Measurements from ENCODE around the gene CELSR2.

CELSR2 gene

GRCh38 chr1:109292364-109292763, 43.0 kb downstream of the CELSR2 start:
- POLR2A ChIA-PET, result interaction anchor here (2.3 kb wide), 1 partner anchor 10 kb away, joined by 9 read pairs; the partner anchor contains the start of gene PSRC1
- H3K27ac ChIP-seq (ENCODE audit: extremely low read depth, low read depth, low read length), result no peak overlapping the region
- no peaks in the 10 kb centered on the region for H3K4me1 ChIP-seq (ENCODE audit: control insufficient read depth, insufficient read depth, low read length)
- no peaks in the 10 kb centered on the region for H3K9me3 ChIP-seq (ENCODE audit: control insufficient read depth, insufficient read depth, low read depth, low read length)
- CTCF ChIA-PET, result interaction anchor here (0.6 to 1.8 kb wide), 3 partner anchors 15 to 208 kb away, joined by 3 to 12 read pairs (median 3); partner anchors contain the start of gene SORT1
- no peak overlapping the region for H3K4me3 ChIP-seq (ENCODE audit: low read depth, low read length)
- TF ChIP-seq ZNF837 (tag by site-specific recombination; IDR thresholded peaks at IDR 0.05), result no peak
- TF ChIP-seq ZNF133 (tag by site-specific recombination; IDR thresholded peaks at IDR 0.05), result no peak
- no peak for TF ChIP-seq ZNF324 (tag by site-specific recombination; IDR thresholded peaks at IDR 0.05)
- TF ChIP-seq RBAK (tag by site-specific recombination; IDR thresholded peaks at IDR 0.05), result no peak
- TF ChIP-seq ZNF341 (tag by site-specific recombination; IDR thresholded peaks at IDR 0.05; ENCODE audit: low read depth), result no peak
- H3K36me3 ChIP-seq (ENCODE audit: control insufficient read depth in 2 of 2, insufficient read depth in 1 of 2, low read length in 2 of 2), result no peaks in the 10 kb centered on the region

- Histone ChIP-seq H3K27ac (ENCODE audit: extremely low read depth, low read depth, low read length) (no peak overlapping the region), H3K4me1 (ENCODE audit: control insufficient read depth, insufficient read depth, low read length) (no peaks in the 10 kb centered on the region), H3K9me3 (ENCODE audit: control insufficient read depth, insufficient read depth, low read depth, low read length) (no peaks in the 10 kb centered on the region), H3K36me3 (ENCODE audit: control insufficient read depth in 2 of 2, insufficient read depth in 1 of 2, low read length in 2 of 2) (no peaks in the 10 kb centered on the region), H3K4me3 (ENCODE audit: low read depth, low read length) (no peak overlapping the region)
- TF ChIP-seq, protein P1, sequence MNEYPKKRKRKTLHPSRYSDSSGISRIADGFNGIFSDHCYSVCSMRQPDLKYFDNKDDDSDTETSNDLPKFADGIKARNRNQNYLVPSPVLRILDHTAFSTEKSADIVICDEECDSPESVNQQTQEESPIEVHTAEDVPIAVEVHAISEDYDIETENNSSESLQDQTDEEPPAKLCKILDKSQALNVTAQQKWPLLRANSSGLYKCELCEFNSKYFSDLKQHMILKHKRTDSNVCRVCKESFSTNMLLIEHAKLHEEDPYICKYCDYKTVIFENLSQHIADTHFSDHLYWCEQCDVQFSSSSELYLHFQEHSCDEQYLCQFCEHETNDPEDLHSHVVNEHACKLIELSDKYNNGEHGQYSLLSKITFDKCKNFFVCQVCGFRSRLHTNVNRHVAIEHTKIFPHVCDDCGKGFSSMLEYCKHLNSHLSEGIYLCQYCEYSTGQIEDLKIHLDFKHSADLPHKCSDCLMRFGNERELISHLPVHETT (tag by site-specific recombination; IDR thresholded peaks at IDR 0.05), result no peak
- TF ChIP-seq ZNF560 (tag by site-specific recombination; IDR thresholded peaks at IDR 0.05; ENCODE audit: borderline replicate concordance) (no peak), ZSCAN23 (tag by site-specific recombination; IDR thresholded peaks at IDR 0.05) (no peak), EGR2 (tag by site-specific recombination; IDR thresholded peaks at IDR 0.05; ENCODE audit: low read depth) (no peak), ZNF433 (tag by site-specific recombination; IDR thresholded peaks at IDR 0.05; ENCODE audit: low read depth) (no peak), ZNF404 (tag by site-specific recombination; IDR thresholded peaks at IDR 0.05) (no peak), ZNF324 (tag by site-specific recombination; IDR thresholded peaks at IDR 0.05) (no peak), ZIC2 (tag by site-specific recombination; IDR thresholded peaks at IDR 0.05) (no peak), ZBTB17 (tag by site-specific recombination; IDR thresholded peaks at IDR 0.05) (no peak), ATF2 (tag by site-specific recombination; IDR thresholded peaks at IDR 0.05; ENCODE audit: low read depth) (no peak), ZNF701 (tag by site-specific recombination; IDR thresholded peaks at IDR 0.05) (no peak)
- TF ChIP-seq, protein P2, sequence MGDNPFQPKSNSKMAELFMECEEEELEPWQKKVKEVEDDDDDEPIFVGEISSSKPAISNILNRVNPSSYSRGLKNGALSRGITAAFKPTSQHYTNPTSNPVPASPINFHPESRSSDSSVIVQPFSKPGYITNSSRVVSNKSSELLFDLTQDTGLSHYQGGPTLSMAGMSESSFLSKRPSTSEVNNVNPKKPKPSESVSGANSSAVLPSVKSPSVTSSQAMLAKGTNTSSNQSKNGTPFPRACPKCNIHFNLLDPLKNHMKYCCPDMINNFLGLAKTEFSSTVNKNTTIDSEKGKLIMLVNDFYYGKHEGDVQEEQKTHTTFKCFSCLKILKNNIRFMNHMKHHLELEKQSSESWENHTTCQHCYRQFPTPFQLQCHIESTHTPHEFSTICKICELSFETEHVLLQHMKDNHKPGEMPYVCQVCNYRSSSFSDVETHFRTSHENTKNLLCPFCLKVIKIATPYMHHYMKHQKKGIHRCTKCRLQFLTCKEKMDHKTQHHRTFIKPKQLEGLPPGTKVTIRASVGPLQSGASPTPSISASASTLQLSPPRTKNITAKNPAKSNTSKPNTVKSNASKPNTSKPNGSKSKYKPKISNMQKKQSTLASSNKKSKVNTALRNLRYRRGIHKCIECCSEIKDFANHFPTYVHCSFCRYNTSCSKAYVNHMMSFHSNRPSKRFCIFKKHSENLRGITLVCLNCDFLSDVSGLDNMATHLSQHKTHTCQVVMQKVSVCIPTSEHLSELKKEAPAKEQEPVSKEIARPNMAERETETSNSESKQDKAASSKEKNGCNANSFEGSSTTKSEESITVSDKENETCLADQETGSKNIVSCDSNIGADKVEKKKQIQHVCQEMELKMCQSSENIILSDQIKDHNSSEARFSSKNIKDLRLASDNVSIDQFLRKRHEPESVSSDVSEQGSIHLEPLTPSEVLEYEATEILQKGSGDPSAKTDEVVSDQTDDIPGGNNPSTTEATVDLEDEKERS (tag by site-specific recombination; IDR thresholded peaks at IDR 0.05), result no peak
- ChIA-PET POLR2A (interaction anchor here (2.3 kb wide), 1 partner anchor 10 kb away, joined by 9 read pairs; the partner anchor contains the start of gene PSRC1), CTCF (interaction anchor here (0.6 to 1.8 kb wide), 4 partner anchors 15 to 207 kb away, joined by 3 to 12 read pairs (median 3); partner anchors contain the start of gene SORT1)
Measured at GRCh38 chr1:109293026-109293425, 43.7 kb downstream of the CELSR2 start.

DNA sequence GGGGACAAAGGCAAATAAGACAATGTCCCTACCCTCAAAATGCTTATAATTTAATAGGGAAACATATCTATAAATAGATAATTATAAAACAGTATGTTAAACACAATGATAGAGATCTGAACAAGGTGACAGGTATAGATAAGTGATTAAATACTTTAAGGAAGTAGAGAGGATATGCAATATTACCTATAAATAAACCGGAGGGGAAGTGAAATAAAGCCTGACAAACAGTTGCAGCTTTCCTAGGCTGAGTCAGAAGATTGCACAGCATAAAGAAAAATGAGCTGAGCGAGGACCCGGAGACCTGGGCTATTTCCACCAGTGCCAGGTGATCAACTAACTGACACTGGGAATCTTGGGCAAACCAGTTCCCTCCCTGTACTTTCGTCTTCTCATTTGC, 45.1 kb downstream of the CELSR2 start:
- POLR2A ChIA-PET, result no interaction called here
- H3K4me1 ChIP-seq (ENCODE audit: control insufficient read depth, insufficient read depth, low read length), result no peaks in the 10 kb centered on the region
- TF ChIP-seq ZNF202 (tag by site-specific recombination; IDR thresholded peaks at IDR 0.05; ENCODE audit: borderline replicate concordance) (no peak), ZNF48 (tag by site-specific recombination; IDR thresholded peaks at IDR 0.05) (no peak), ZNF140 (tag by site-specific recombination; IDR thresholded peaks at IDR 0.05) (no peak)
- TF ChIP-seq, protein P3, sequence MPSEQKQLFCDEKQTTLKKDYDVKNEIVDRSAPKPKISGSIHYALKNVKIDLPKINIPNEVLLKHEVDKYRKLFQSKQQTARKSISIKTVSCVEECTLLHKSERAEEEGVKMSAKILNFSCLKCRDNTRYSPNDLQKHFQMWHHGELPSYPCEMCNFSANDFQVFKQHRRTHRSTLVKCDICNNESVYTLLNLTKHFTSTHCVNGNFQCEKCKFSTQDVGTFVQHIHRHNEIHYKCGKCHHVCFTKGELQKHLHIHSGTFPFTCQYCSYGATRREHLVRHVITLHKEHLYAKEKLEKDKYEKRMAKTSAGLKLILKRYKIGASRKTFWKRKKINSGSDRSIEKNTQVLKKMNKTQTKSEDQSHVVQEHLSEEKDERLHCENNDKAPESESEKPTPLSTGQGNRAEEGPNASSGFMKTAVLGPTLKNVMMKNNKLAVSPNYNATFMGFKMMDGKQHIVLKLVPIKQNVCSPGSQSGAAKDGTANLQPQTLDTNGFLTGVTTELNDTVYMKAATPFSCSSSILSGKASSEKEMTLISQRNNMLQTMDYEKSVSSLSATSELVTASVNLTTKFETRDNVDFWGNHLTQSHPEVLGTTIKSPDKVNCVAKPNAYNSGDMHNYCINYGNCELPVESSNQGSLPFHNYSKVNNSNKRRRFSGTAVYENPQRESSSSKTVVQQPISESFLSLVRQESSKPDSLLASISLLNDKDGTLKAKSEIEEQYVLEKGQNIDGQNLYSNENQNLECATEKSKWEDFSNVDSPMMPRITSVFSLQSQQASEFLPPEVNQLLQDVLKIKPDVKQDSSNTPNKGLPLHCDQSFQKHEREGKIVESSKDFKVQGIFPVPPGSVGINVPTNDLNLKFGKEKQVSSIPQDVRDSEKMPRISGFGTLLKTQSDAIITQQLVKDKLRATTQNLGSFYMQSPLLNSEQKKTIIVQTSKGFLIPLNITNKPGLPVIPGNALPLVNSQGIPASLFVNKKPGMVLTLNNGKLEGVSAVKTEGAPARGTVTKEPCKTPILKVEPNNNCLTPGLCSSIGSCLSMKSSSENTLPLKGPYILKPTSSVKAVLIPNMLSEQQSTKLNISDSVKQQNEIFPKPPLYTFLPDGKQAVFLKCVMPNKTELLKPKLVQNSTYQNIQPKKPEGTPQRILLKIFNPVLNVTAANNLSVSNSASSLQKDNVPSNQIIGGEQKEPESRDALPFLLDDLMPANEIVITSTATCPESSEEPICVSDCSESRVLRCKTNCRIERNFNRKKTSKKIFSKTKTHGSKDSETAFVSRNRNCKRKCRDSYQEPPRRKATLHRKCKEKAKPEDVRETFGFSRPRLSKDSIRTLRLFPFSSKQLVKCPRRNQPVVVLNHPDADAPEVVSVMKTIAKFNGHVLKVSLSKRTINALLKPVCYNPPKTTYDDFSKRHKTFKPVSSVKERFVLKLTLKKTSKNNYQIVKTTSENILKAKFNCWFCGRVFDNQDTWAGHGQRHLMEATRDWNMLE (tag by site-specific recombination; conservative IDR thresholded peaks at IDR 0.05; ENCODE audit: low read depth), result no peak

More for the DNA sequence above, 45.1 kb downstream of the CELSR2 start:
- CTCF ChIA-PET, result no interaction called here
- H3K36me3 ChIP-seq (ENCODE audit: control insufficient read depth in 2 of 2, insufficient read depth in 1 of 2, low read length in 2 of 2), result no peaks in the 10 kb centered on the region
- H3K4me3 ChIP-seq (ENCODE audit: low read depth, low read length), result no peak overlapping the region
- no peak overlapping the region for H3K27ac ChIP-seq (ENCODE audit: extremely low read depth, low read depth, low read length)
- H3K9me3 ChIP-seq (ENCODE audit: control insufficient read depth, insufficient read depth, low read depth, low read length), result no peaks in the 10 kb centered on the region
